Esophagus squamous epithelium (tissue), 5 donors: ENCODE measurements around the gene GPRC5A. TPM values are rescaled to one million over a fixed set of nuclear protein-coding genes. Genes with fewer than 3 reads are reported as not detected.
A peak's percentile ranks its signal among the peaks of the same experiment; 100 is the strongest.

Experiments used
- DNase-seq: peaks from one replicate; lab custom pipeline; 2025; lab: John Stamatoyannopoulos, UW
- H3K27ac ChIP-seq, 4 donors: fragments of 200-600 bp; sonication (generic); one replicate each; pipeline ENCODE4 v1.5.1; 2016 to 2019; ENCODE audit warnings: mild to moderate bottlenecking in 1 of 4
- H3K27me3 ChIP-seq, 4 donors: fragments of 200-600 bp; sonication (generic); 1 replicate in 3 of 4; 2 replicates in 1 of 4; pipeline versions ENCODE4 v1.5.1 to v1.6.0; 2017 to 2021; ENCODE audit warnings: antibody characterized with exemption in 1 of 4
- H3K36me3 ChIP-seq, 3 donors: fragments of 200-600 bp; sonication (generic); one replicate each; pipeline ENCODE4 v1.5.1; 2016 to 2019
- H3K4me1 ChIP-seq, 3 donors: fragments of 200-600 bp; sonication (generic); one replicate each; pipeline ENCODE4 v1.5.1; 2017 to 2019
- H3K4me3 ChIP-seq, 4 donors: fragments of 200-600 bp; sonication (generic); 1 replicate in 3 of 4; 2 replicates in 1 of 4; pipeline ENCODE4 v1.5.1; 2016 to 2019; ENCODE audit warnings: mild to moderate bottlenecking in 2 of 4, moderate library complexity in 1 of 4
- H3K9me3 ChIP-seq, 3 donors: fragments of 200-600 bp; sonication (generic); one replicate each; pipeline ENCODE4 v1.5.1; 2016 to 2019
- POLR2A ChIP-seq, 4 donors: fragments of 450-650 bp; IDR thresholded peaks; one replicate each; pipeline ENCODE4 v1.6.1; 2017; ENCODE audit warnings: antibody characterized with exemption in 4 of 4, mild to moderate bottlenecking in 4 of 4, moderate library complexity in 3 of 4
- WGBS, 2 donors: methylation state at CpG; one replicate each; pipeline ENCODE4 v1.1.5; 2018; 5-methylcytosine and 5-hydroxymethylcytosine counted together
- intact Hi-C: fragments of 100-400 bp; cut with DNase I; formaldehyde crosslinking; loops from one replicate; pipeline ENCODE4 v1.15.0; 2022
- total RNA-seq, 4 donors: library from RNA; depleted of rRNA; stranded (reverse); fragments of >200 nt; gene quantifications; one replicate each; pipeline ENCODE4 v1.1.0, GENCODE V29; 2016
- TF ChIP-seq, protein P1 (sequence below), 6 experiments: fragments of 450-650 bp in 4 of 6; fragments of 200-600 bp in 2 of 6; sonication (generic) in 2 of 6; IDR thresholded peaks; one replicate each; pipeline ENCODE4 v1.5.1; 2016 to 2019; ENCODE audit warnings: antibody characterized with exemption in 6 of 6, mild to moderate bottlenecking in 4 of 6, moderate library complexity in 4 of 6
- donor health status: DM: yes; HTN: yes; CAD: no.

GPRC5A gene
- total RNA-seq, 4 donors from 2014 or later: 3.9 to 18.5 (median 8.5) TPM

DNA sequence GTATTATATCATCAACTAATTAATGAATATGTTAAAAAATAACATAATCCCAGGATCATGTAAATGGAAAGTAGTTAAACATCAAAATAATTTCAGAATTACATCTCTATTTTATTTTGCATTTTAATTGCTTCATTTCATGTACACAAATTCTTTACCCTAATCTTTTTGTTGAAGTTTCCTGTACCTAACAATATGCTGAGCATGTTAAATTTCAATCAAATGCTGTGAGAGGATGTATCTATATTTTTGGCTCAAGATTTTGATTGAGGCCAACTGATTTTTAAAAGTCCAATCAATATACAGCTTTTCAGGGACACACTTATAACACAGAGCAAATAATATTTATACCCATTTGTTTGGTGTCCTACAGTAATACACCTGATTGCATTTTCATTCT, 54.2 kb downstream of the GPRC5A start:
- intact Hi-C loops: no loop called here
- no peak for DNase-seq

DNA sequence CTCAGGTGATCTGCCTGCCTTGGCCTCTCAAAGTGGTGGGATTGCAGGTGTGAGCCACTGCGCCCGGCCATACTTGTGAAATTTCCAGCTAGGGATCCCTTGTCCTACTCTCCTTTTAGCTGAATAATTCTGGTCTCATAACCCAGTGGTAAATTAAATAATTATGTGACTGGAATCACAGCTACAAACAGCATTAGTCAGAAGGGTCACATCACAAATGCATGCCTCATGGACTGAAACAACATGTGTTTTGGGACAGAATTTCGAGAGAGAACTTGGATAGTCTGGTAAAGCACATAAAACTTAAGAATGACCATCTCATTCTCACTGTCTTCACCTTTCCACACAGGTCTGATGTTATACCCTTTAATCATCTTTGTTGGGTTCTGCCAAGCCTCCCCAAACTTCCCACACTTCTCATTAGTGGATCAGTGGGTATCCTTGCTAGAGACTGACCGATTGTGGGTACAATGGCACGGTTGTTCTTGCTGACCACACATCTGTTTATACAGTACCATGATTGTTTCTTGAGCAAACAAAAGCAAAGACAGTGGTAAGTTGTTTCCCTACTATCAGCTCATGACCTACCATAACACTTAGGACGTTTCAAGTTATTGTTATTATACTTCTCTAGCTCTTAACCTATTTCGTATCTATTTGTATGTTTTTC, 55.5 kb downstream of the GPRC5A start:
- TF ChIP-seq, protein P1, sequence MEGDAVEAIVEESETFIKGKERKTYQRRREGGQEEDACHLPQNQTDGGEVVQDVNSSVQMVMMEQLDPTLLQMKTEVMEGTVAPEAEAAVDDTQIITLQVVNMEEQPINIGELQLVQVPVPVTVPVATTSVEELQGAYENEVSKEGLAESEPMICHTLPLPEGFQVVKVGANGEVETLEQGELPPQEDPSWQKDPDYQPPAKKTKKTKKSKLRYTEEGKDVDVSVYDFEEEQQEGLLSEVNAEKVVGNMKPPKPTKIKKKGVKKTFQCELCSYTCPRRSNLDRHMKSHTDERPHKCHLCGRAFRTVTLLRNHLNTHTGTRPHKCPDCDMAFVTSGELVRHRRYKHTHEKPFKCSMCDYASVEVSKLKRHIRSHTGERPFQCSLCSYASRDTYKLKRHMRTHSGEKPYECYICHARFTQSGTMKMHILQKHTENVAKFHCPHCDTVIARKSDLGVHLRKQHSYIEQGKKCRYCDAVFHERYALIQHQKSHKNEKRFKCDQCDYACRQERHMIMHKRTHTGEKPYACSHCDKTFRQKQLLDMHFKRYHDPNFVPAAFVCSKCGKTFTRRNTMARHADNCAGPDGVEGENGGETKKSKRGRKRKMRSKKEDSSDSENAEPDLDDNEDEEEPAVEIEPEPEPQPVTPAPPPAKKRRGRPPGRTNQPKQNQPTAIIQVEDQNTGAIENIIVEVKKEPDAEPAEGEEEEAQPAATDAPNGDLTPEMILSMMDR (IDR thresholded peaks at IDR 0.05): no peak
- no peak for TF ChIP-seq POLR2A (IDR thresholded peaks at IDR 0.05)
- 81 to 84% methylated on average over 5 to 7 of the region's 7 CpGs for WGBS, 2 donors
- Histone ChIP-seq H3K9me3 (no peaks in the 10 kb centered on the region), H3K4me3 (no peak overlapping the region), H3K36me3 (peaks cover 0 to 11% (median 0%) of the 10 kb centered on the region in 3 donors), H3K27ac (no peak overlapping the region), H3K4me1 (no peaks in the 10 kb centered on the region), H3K27me3 (no peaks in the 10 kb centered on the region)
- intact Hi-C loops: no loop called here
- no peak for DNase-seq

More for the DNA sequence above, 54.2 kb downstream of the GPRC5A start:
- H3K4me1 ChIP-seq: no peaks in the 10 kb centered on the region
- peaks cover 0 to 11% (median 0%) of the 10 kb centered on the region in 3 donors for H3K36me3 ChIP-seq
- H3K9me3 ChIP-seq: no peaks in the 10 kb centered on the region
- no peaks in the 10 kb centered on the region for H3K27me3 ChIP-seq
- TF ChIP-seq POLR2A (IDR thresholded peaks at IDR 0.05): no peak
- TF ChIP-seq, protein P1 (IDR thresholded peaks at IDR 0.05): no peak
- no peak overlapping the region for H3K27ac ChIP-seq
- no peak overlapping the region for H3K4me3 ChIP-seq

DNA sequence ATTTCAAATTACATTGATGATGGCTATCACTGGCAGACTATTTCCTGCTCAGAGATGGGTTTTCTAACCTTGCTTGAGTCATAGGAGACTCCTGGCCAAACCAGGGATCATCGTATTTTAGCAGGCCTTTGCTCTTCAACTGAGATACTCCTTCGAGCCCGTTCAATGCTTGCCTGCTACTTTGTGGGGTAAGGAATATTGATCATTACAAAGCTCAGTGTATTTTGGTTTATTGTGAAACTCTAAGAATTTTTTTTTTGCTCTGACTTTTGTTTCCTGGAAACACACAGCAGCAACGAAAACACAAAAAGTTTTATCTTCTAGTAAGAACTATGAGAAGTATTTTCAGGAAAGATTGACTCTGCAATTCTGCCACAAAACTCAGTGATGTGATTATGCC, 56.5 kb downstream of the GPRC5A start:
- TF ChIP-seq POLR2A (IDR thresholded peaks at IDR 0.05): no peak
- TF ChIP-seq, protein P1 (IDR thresholded peaks at IDR 0.05): no peak

DNA sequence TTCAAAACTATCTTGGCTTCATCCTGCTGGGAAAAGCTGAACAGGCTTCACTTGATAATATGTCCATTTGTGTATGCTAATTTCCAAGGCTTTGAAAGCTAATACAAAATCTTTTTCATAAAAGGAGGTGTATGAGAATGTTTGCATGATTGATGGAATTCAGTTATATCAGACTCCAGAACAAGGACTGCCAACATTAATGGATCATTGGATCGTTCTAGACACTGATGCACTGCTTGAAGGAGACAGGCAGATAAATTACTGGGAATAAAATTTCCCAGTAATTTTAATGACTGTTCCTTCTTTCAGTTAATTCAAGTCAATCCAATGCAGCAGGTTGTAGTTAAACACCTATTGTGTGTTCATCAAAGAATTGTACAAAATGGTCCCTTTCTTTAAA, 60.1 kb downstream of the GPRC5A start:
- H3K9me3 ChIP-seq: no peaks in the 10 kb centered on the region
- H3K4me1 ChIP-seq: no peaks in the 10 kb centered on the region
- intact Hi-C loops: no loop called here
- no peak for DNase-seq
- no peak overlapping the region for H3K4me3 ChIP-seq
- no peaks in the 10 kb centered on the region for H3K27me3 ChIP-seq
- TF ChIP-seq, protein P1 (IDR thresholded peaks at IDR 0.05): no peak
- no peak for TF ChIP-seq POLR2A (IDR thresholded peaks at IDR 0.05)
- H3K36me3 ChIP-seq: peaks cover 0 to 11% (median 0%) of the 10 kb centered on the region in 3 donors
- H3K27ac ChIP-seq: no peak overlapping the region
- 92 to 94% methylated on average over 1 of the region's 1 CpG for WGBS, 2 donors

More for the DNA sequence above, 56.5 kb downstream of the GPRC5A start:
- intact Hi-C loops: no loop called here
- H3K4me3 ChIP-seq: no peak overlapping the region
- H3K27ac ChIP-seq: no peak overlapping the region
- H3K27me3 ChIP-seq: no peaks in the 10 kb centered on the region
- H3K36me3 ChIP-seq: peaks cover 0 to 11% (median 0%) of the 10 kb centered on the region in 3 donors
- no peaks in the 10 kb centered on the region for H3K9me3 ChIP-seq
- no peaks in the 10 kb centered on the region for H3K4me1 ChIP-seq
- DNase-seq: no peak
- WGBS, 2 donors: 74 to 85% methylated on average over 4 of the region's 4 CpGs

DNA sequence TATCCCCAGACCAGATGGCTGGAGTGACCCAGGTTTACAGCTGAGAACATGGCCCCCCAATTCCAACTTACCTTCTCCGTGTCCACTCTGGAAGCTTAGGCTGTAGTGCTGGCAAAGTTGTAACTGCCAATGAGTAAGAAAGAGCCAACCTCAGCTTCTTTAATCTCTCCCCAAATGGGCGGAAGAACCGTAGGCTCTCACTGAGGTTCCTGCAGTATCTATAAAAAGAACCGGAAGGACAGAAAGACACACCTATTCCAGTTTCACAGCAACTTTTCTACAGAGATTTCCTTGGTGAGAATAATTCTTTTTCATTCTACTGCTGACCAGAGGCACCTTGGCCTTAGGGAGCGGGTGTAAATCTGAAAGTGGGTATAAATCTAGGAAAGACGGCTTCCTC, 60.7 kb downstream of the GPRC5A start, which contains the start of gene GPRC5D:
Gene GPRC5D (minus strand): TSS at position 135 of the 400 bp plus-strand sequence. CDS start 1,786 bp downstream, outside the sequence.
- whole genome bisulfite sequencing, 2 donors: 74 to 86% methylated on average over 6 of the region's 6 CpGs
- TF ChIP-seq, protein P1 (IDR thresholded peaks at IDR 0.05): no peak
- no peak for TF ChIP-seq POLR2A (IDR thresholded peaks at IDR 0.05)
- DNase-seq: no peak
- peak within 1 kb of the TSS in 3 of 4 donors; percentile 12 to 55 (median 24) for H3K27ac ChIP-seq
- no peaks in the 10 kb centered on the region for H3K4me1 ChIP-seq
- H3K27me3 ChIP-seq: no peaks in the 10 kb centered on the region
- no peak within 1 kb of the TSS for H3K4me3 ChIP-seq
- intact Hi-C loops: no loop called here
- H3K9me3 ChIP-seq: no peaks in the 10 kb centered on the region
- H3K36me3 ChIP-seq: peaks cover 0 to 11% (median 0%) of the 10 kb centered on the region in 3 donors
